HCT116 (cell line): ENCODE measurements around the gene TNNI2. TPM values are rescaled to one million over a fixed set of nuclear protein-coding genes. Genes with fewer than 3 reads are reported as not detected.

ENCODE experiments used
- ATAC-seq: fragments of 200-7000 bp; cut with Tn5 transposase; 2 replicates; pipeline ENCODE4 v1.9.1; 2020; ENCODE audit warnings: mild to moderate bottlenecking, moderate library complexity
- BruUV-seq: library from RNA; stranded (reverse); fragments of 400-500 nt; replicated peaks from 2 replicates; lab custom pipeline; 2021; lab: Mats Ljungman, UMichigan
- CTCF ChIA-PET: fragments of 300-600 bp; sonication (Branson Sonifier 250); formaldehyde crosslinking; loops from one replicate; lab custom pipeline; 2021; ENCODE audit warnings: antibody characterized with exemption; lab: Charles Lee
- POLR2A ChIA-PET: fragments of 300-600, 350-600 bp; sonication (Branson Sonifier 250); formaldehyde crosslinking; loops from one replicate; lab custom pipeline; 2021; ENCODE audit warnings: antibody characterized with exemption; lab: Charles Lee
- RAD21 ChIA-PET, 2 experiments: fragments of 300-600 bp; sonication (Branson Sonifier 250); formaldehyde crosslinking; loops; one replicate each; lab custom pipeline; 2023; ENCODE audit warnings: low total read pairs in 2 of 2; ENCODE audit not compliant: uncharacterized antibody in 2 of 2, unreplicated experiment in 2 of 2, low non-redundant PET in 1 of 2; lab: Charles Lee
- DNase-seq: peaks from one replicate; pipeline ENCODE4 v3.0.0-alpha.2; 2010; ENCODE audit warnings: low read depth, low spot score
- H2AFZ ChIP-seq: fragments of 200-600 bp; shearing (Covaris generic), sonication (generic); 2 replicates; pipeline ENCODE4 v1.6.1; 2017; ENCODE audit warnings: low read depth, mixed run types, mixed read lengths, antibody characterized with exemption, low read length; ENCODE audit not compliant: poor library complexity, severe bottlenecking
- H3K27ac ChIP-seq: 2 replicates; pipeline ENCODE4 v1.5.1; 2012; ENCODE audit warnings: low read depth, low read length
- H3K27me3 ChIP-seq: fragments of 200-600 bp; sonication (generic); 2 replicates; pipeline ENCODE4 v1.6.1; 2016; ENCODE audit warnings: mixed run types, low read length, mixed read lengths; ENCODE audit not compliant: insufficient read depth
- H3K36me3 ChIP-seq, 2 experiments: fragments of 200-500 bp in 1 of 2; fragments of 200-600 bp in 1 of 2; sonication (Bioruptor generic) in 1 of 2; sonication (generic) in 1 of 2; 2 replicates each; pipeline versions ENCODE4 v1.5.1 to v1.6.1; 2014 to 2016; ENCODE audit warnings: low read length in 2 of 2, inconsistent platforms in 1 of 2, mixed read lengths in 1 of 2, mixed run types in 1 of 2; ENCODE audit not compliant: insufficient read depth in 2 of 2, control insufficient read depth in 1 of 2
- H3K4me1 ChIP-seq, 2 experiments: fragments of 200-600 bp in 1 of 2; sonication (generic) in 1 of 2; 2 replicates each; pipeline versions ENCODE4 v1.5.1 to v1.6.1; 2012 to 2017; ENCODE audit warnings: low read length in 2 of 2, inconsistent platforms in 1 of 2, mild to moderate bottlenecking in 1 of 2, mixed read lengths in 1 of 2, mixed run types in 1 of 2, moderate library complexity in 1 of 2; ENCODE audit not compliant: insufficient read depth in 2 of 2, control insufficient read depth in 1 of 2
- H3K4me2 ChIP-seq: fragments of 200-600 bp; sonication (generic); 2 replicates; pipeline ENCODE4 v1.6.1; 2017; ENCODE audit warnings: mixed run types, low read length, mixed read lengths
- H3K4me3 ChIP-seq, 2 experiments: fragments of 200-600 bp in 1 of 2; sonication (generic) in 1 of 2; replicated peaks in 1 of 2; 2 replicates each; pipeline ENCODE4 v1.5.1; 2011 to 2016; ENCODE audit warnings: low read length in 2 of 2, control low read depth in 1 of 2, low read depth in 1 of 2, mild to moderate bottlenecking in 1 of 2, mixed read lengths in 1 of 2, mixed run types in 1 of 2
- H3K79me2 ChIP-seq: fragments of 200-600 bp; sonication (generic); 2 replicates; pipeline ENCODE4 v1.6.1; 2017; ENCODE audit warnings: mild to moderate bottlenecking, mixed run types, low read length, moderate library complexity, mixed read lengths; ENCODE audit not compliant: insufficient read depth
- H3K9ac ChIP-seq: fragments of 200-600 bp; sonication (generic); 2 replicates; pipeline ENCODE4 v1.6.1; 2016; ENCODE audit warnings: low read length, mixed read lengths
- H3K9me2 ChIP-seq: fragments of 200-600 bp; sonication (generic), shearing (Covaris generic); 2 replicates; pipeline ENCODE4 v1.6.1; 2017; ENCODE audit warnings: mixed run types, mild to moderate bottlenecking, moderate library complexity; ENCODE audit not compliant: insufficient read depth
- H3K9me3 ChIP-seq, 2 experiments: fragments of 200-500 bp in 1 of 2; fragments of 200-600 bp in 1 of 2; sonication (Bioruptor generic) in 1 of 2; sonication (generic) in 1 of 2; 2 replicates each; pipeline ENCODE4 v1.6.1; 2014 to 2017; ENCODE audit warnings: low read length in 2 of 2, mixed read lengths in 2 of 2, inconsistent platforms in 1 of 2, low read depth in 1 of 2, mild to moderate bottlenecking in 1 of 2, mixed run types in 1 of 2, moderate library complexity in 1 of 2; ENCODE audit not compliant: control insufficient read depth in 1 of 2, insufficient read depth in 1 of 2
- H4K20me1 ChIP-seq: fragments of 200-600 bp; sonication (generic), shearing (Covaris generic); 2 replicates; pipeline ENCODE4 v1.6.1; 2017; ENCODE audit warnings: mixed run types, mild to moderate bottlenecking, moderate library complexity; ENCODE audit not compliant: insufficient read depth
- CBX3 ChIP-seq: IDR thresholded peaks from 2 replicates; pipeline ENCODE4 v1.6.1; 2012; ENCODE audit warnings: low read depth
- CEBPB ChIP-seq: IDR thresholded peaks from 2 replicates; pipeline ENCODE4 v1.6.1; 2012; ENCODE audit warnings: low read depth
- ELF1 ChIP-seq: IDR thresholded peaks from 2 replicates; pipeline ENCODE4 v1.6.1; 2012; ENCODE audit warnings: low read depth, borderline replicate concordance
- EZH2 ChIP-seq: fragments of 200-600 bp; sonication (generic); IDR thresholded peaks from 2 replicates; pipeline ENCODE4 v1.6.1; 2017; ENCODE audit warnings: antibody characterized with exemption, mixed run types
- EZH2phosphoT487 ChIP-seq: fragments of 200-600 bp; IDR thresholded peaks from 2 replicates; pipeline ENCODE4 v1.6.1; 2018; ENCODE audit warnings: antibody characterized with exemption, borderline replicate concordance
- FOSL1 ChIP-seq: IDR thresholded peaks from 2 replicates; pipeline ENCODE4 v1.6.1; 2012; ENCODE audit warnings: low read depth
- POLR2A ChIP-seq: IDR thresholded peaks from 2 replicates; pipeline ENCODE4 v1.7.0; 2011; ENCODE audit warnings: borderline replicate concordance; ENCODE audit not compliant: insufficient read depth, insufficient read length; ENCODE audit errors: extremely low read depth
- POLR2AphosphoS5 ChIP-seq: IDR thresholded peaks from 2 replicates; pipeline ENCODE4 v1.6.1; 2011; ENCODE audit warnings: mild to moderate bottlenecking, low read depth, low read length, moderate library complexity
- SIN3A ChIP-seq: IDR thresholded peaks from 2 replicates; pipeline ENCODE4 v1.6.1; 2012; ENCODE audit warnings: low read depth
- SRF ChIP-seq: IDR thresholded peaks from 2 replicates; pipeline ENCODE4 v1.6.1; 2012; ENCODE audit warnings: low read depth
- TCF7L2 ChIP-seq: IDR thresholded peaks from 2 replicates; pipeline ENCODE4 v1.7.0; 2011; ENCODE audit warnings: borderline replicate concordance, inconsistent platforms; ENCODE audit not compliant: insufficient read depth, insufficient read length; ENCODE audit errors: extremely low read depth
- YY1 ChIP-seq: IDR thresholded peaks from 2 replicates; pipeline ENCODE4 v1.6.1; 2011; ENCODE audit warnings: low read length, low read depth, moderate library complexity, mild to moderate bottlenecking; ENCODE audit not compliant: insufficient replicate concordance; ENCODE audit errors: extremely low read depth
- intact Hi-C: fragments of 100-400 bp; cut with micrococcal nuclease; formaldehyde crosslinking; loops from 2 replicates; pipeline ENCODE4 v1.10.0; 2022
- total RNA-seq: library from RNA; stranded (reverse); gene quantifications from one replicate; pipeline ENCODE4 v1.2.1, GENCODE V29; 2021; ENCODE audit not compliant: unreplicated experiment
- TF ChIP-seq, protein P1 (sequence below): IDR thresholded peaks from 2 replicates; pipeline ENCODE4 v1.6.1; 2011; ENCODE audit warnings: mild to moderate bottlenecking, low read length, moderate library complexity; ENCODE audit not compliant: insufficient replicate concordance; ENCODE audit errors: extremely low read depth
- TF ChIP-seq, protein P2 (sequence below): IDR thresholded peaks from 2 replicates; pipeline ENCODE4 v1.6.1; 2012
- TF ChIP-seq, protein P3 (sequence below): IDR thresholded peaks from 2 replicates; pipeline ENCODE4 v1.6.1; 2012; ENCODE audit warnings: low read depth

TNNI2 gene
- total RNA-seq, 1 experiment from 2014 or later = not detected

DNA sequence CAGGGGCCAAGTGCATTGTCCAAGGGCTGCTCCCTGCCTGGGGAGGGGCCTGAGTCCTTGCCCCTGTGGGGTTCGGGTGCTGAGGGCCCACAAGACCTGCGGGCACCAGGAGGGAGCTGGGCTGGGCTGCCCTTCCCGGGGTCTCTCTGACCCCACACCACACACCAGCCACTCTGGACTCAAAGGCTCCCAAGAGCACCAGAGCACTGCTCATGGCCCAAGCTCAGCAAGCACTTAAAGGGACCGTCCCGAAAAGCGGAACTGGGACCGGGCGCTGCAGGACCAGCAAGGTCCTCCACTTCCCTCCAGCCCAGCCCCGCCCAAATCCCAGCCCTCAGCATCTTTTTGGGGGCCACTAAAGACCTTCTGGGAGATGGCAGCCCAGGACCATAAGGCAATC is 19.4 kb downstream of the TNNI2 start:
- Histone ChIP-seq H3K27ac (no peak overlapping the region), H3K9me2 (no peaks in the 10 kb centered on the region), H3K4me1 (peaks cover 10% of the 10 kb centered on the region in 2 experiments), H2AFZ (no peak overlapping the region), H3K36me3 (no peaks in the 10 kb centered on the region), H3K9me3 (no peaks in the 10 kb centered on the region)
- ChIA-PET RAD21 (no interaction called here), POLR2A (no interaction called here)
- intact Hi-C loops = no loop called here
- ATAC-seq = no peak
- TF ChIP-seq EZH2phosphoT487 (no peak), TCF7L2 (no peak), EZH2 (no peak), SRF (no peak), SIN3A (no peak), FOSL1 (no peak)
- TF ChIP-seq, protein P1, sequence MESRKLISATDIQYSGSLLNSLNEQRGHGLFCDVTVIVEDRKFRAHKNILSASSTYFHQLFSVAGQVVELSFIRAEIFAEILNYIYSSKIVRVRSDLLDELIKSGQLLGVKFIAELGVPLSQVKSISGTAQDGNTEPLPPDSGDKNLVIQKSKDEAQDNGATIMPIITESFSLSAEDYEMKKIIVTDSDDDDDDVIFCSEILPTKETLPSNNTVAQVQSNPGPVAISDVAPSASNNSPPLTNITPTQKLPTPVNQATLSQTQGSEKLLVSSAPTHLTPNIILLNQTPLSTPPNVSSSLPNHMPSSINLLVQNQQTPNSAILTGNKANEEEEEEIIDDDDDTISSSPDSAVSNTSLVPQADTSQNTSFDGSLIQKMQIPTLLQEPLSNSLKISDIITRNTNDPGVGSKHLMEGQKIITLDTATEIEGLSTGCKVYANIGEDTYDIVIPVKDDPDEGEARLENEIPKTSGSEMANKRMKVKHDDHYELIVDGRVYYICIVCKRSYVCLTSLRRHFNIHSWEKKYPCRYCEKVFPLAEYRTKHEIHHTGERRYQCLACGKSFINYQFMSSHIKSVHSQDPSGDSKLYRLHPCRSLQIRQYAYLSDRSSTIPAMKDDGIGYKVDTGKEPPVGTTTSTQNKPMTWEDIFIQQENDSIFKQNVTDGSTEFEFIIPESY = no peak
- TF ChIP-seq, protein P2, sequence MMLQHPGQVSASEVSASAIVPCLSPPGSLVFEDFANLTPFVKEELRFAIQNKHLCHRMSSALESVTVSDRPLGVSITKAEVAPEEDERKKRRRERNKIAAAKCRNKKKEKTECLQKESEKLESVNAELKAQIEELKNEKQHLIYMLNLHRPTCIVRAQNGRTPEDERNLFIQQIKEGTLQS = no peak
- TF ChIP-seq, all 23 proteins: peak for 0
- H3K9ac ChIP-seq = no peak overlapping the region
- no peaks in the 10 kb centered on the region for H3K27me3 ChIP-seq
- no TSS peak for BruUV-seq
- H3K79me2 ChIP-seq = no peaks in the 10 kb centered on the region
- no peak overlapping the region for H3K4me3 ChIP-seq
- no peak overlapping the region for H3K4me2 ChIP-seq
- CTCF ChIA-PET = no interaction called here
- no peak for DNase-seq
- H4K20me1 ChIP-seq = no peaks in the 10 kb centered on the region

DNA sequence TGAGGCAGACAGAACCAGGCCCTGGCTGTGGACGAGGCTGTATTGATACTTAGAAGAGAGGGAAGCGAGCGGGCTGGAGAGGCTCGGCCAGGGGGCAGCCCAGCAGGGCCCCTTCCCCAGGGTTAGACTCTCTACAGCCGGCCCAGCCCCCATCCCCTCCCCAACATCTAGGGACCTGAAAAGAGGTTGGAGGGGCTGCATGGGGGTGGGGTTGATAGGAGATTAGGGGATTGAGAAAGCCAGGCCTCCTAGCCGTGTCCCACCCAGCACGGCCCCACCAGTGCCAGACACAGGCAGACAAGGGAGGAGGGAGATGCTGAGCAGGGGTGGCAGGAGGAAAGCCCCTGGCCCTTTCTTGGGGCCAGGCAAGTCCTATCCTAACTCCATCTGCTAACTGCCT is 19.8 kb downstream of the TNNI2 start:
- Histone ChIP-seq H3K4me1 (peaks cover 14% of the 10 kb centered on the region in 2 experiments), H2AFZ (no peak overlapping the region), H3K79me2 (no peaks in the 10 kb centered on the region), H3K27me3 (no peaks in the 10 kb centered on the region), H3K9me2 (no peaks in the 10 kb centered on the region), H3K27ac (no peak overlapping the region), H3K4me2 (no peak overlapping the region), H4K20me1 (no peaks in the 10 kb centered on the region), H3K36me3 (no peaks in the 10 kb centered on the region), H3K4me3 (no peak overlapping the region), H3K9me3 (no peaks in the 10 kb centered on the region), H3K9ac (no peak overlapping the region)
- intact Hi-C loops = no loop called here
- no peak for ATAC-seq
- TF ChIP-seq CEBPB (no peak), POLR2AphosphoS5 (no peak), FOSL1 (no peak), YY1 (no peak), POLR2A (no peak), CBX3 (no peak), ELF1 (no peak), TCF7L2 (no peak)
- TF ChIP-seq, protein P2 = no peak
- TF ChIP-seq, protein P3, sequence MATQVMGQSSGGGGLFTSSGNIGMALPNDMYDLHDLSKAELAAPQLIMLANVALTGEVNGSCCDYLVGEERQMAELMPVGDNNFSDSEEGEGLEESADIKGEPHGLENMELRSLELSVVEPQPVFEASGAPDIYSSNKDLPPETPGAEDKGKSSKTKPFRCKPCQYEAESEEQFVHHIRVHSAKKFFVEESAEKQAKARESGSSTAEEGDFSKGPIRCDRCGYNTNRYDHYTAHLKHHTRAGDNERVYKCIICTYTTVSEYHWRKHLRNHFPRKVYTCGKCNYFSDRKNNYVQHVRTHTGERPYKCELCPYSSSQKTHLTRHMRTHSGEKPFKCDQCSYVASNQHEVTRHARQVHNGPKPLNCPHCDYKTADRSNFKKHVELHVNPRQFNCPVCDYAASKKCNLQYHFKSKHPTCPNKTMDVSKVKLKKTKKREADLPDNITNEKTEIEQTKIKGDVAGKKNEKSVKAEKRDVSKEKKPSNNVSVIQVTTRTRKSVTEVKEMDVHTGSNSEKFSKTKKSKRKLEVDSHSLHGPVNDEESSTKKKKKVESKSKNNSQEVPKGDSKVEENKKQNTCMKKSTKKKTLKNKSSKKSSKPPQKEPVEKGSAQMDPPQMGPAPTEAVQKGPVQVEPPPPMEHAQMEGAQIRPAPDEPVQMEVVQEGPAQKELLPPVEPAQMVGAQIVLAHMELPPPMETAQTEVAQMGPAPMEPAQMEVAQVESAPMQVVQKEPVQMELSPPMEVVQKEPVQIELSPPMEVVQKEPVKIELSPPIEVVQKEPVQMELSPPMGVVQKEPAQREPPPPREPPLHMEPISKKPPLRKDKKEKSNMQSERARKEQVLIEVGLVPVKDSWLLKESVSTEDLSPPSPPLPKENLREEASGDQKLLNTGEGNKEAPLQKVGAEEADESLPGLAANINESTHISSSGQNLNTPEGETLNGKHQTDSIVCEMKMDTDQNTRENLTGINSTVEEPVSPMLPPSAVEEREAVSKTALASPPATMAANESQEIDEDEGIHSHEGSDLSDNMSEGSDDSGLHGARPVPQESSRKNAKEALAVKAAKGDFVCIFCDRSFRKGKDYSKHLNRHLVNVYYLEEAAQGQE = no peak
- ChIA-PET RAD21 (no interaction called here), POLR2A (no interaction called here), CTCF (no interaction called here)
- no TSS peak for BruUV-seq
- DNase-seq = no peak
